Measurements from ENCODE around the gene ABHD6. TPM values are rescaled to one million over a fixed set of nuclear protein-coding genes. Genes with fewer than 3 reads are reported as not detected.

The ABHD6 gene
- total RNA-seq, 1 experiment from 2014 or later = 12.7 TPM

Other genes starting within 250 kb of the ABHD6 start
- 116 TPM for gene FLNB, start 229.4 kb upstream of the ABHD6 start, total RNA-seq (2021; ENCODE audit: unreplicated experiment)
- gene DNASE1L3, start 26.8 kb upstream of the ABHD6 start, total RNA-seq (2021; ENCODE audit: unreplicated experiment) = not detected
- gene RPP14, start 68.5 kb downstream of the ABHD6 start, total RNA-seq (2021; ENCODE audit: unreplicated experiment) = 22.4 TPM
- gene HTD2, start 68.7 kb downstream of the ABHD6 start, total RNA-seq (2021; ENCODE audit: unreplicated experiment) = 13.5 TPM
- gene PXK, start 95.1 kb downstream of the ABHD6 start, total RNA-seq (2021; ENCODE audit: unreplicated experiment) = 10.2 TPM
- gene PDHB, start 196.0 kb downstream of the ABHD6 start, total RNA-seq (2021; ENCODE audit: unreplicated experiment) = 60.2 TPM